DND-41 (cell line): ENCODE measurements around the gene GLCE.

Experiments used
- EZH2 ChIP-seq: IDR thresholded peaks from 3 replicates; pipeline ENCODE4 v1.6.1; 2012; ENCODE audit warnings: borderline replicate concordance, low read depth, mild to moderate bottlenecking, moderate library complexity, low read length, inconsistent platforms; ENCODE audit not compliant: severe bottlenecking
- TF ChIP-seq, protein P1 (sequence below): IDR thresholded peaks from 2 replicates; pipeline ENCODE4 v1.5.1; 2012; ENCODE audit warnings: borderline replicate concordance, low read length, moderate library complexity, mild to moderate bottlenecking; ENCODE audit not compliant: poor library complexity, severe bottlenecking; ENCODE audit errors: extremely low read depth

GRCh38 chr15:69116391-69116790, 44.0 kb upstream of the GLCE start:
- TF ChIP-seq, protein P1, sequence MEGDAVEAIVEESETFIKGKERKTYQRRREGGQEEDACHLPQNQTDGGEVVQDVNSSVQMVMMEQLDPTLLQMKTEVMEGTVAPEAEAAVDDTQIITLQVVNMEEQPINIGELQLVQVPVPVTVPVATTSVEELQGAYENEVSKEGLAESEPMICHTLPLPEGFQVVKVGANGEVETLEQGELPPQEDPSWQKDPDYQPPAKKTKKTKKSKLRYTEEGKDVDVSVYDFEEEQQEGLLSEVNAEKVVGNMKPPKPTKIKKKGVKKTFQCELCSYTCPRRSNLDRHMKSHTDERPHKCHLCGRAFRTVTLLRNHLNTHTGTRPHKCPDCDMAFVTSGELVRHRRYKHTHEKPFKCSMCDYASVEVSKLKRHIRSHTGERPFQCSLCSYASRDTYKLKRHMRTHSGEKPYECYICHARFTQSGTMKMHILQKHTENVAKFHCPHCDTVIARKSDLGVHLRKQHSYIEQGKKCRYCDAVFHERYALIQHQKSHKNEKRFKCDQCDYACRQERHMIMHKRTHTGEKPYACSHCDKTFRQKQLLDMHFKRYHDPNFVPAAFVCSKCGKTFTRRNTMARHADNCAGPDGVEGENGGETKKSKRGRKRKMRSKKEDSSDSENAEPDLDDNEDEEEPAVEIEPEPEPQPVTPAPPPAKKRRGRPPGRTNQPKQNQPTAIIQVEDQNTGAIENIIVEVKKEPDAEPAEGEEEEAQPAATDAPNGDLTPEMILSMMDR: no peak
- no peak for TF ChIP-seq EZH2
